OCI-LY1 (cell line): ENCODE data around the gene FILIP1.

Source experiments
- H2AFZ ChIP-seq: fragments of 200-600 bp; sonication (generic), shearing (Covaris generic); 2 replicates; pipeline ENCODE4 v1.6.0; 2014; ENCODE audit warnings: antibody characterized with exemption, mild to moderate bottlenecking, low read length
- H3F3A ChIP-seq: fragments of 200-600 bp; sonication (generic), shearing (Covaris generic); 2 replicates; pipeline ENCODE4 v1.6.0; 2014; ENCODE audit warnings: mild to moderate bottlenecking, antibody characterized with exemption, low read length, moderate library complexity; ENCODE audit not compliant: insufficient read depth
- H3K27ac ChIP-seq: fragments of 200-600 bp; sonication (generic); 2 replicates; pipeline ENCODE4 v1.5.1; 2014; ENCODE audit warnings: low read length, mixed run types, mild to moderate bottlenecking, low read depth; ENCODE audit not compliant: poor library complexity, severe bottlenecking
- H3K27me3 ChIP-seq: fragments of 200-600 bp; sonication (generic); 2 replicates; pipeline ENCODE4 v1.6.0; 2014; ENCODE audit warnings: antibody characterized with exemption, mild to moderate bottlenecking, low read length, moderate library complexity; ENCODE audit not compliant: insufficient read depth
- H3K36me3 ChIP-seq: fragments of 200-600 bp; sonication (generic); 2 replicates; pipeline ENCODE4 v1.6.1; 2014; ENCODE audit warnings: mild to moderate bottlenecking, antibody characterized with exemption, low read length, moderate library complexity, mixed read lengths; ENCODE audit not compliant: insufficient read depth
- H3K4me1 ChIP-seq: fragments of 200-600 bp; sonication (generic); 2 replicates; pipeline ENCODE4 v1.5.1; 2014; ENCODE audit warnings: mild to moderate bottlenecking, low read length, moderate library complexity; ENCODE audit not compliant: insufficient read depth, severe bottlenecking
- H3K4me2 ChIP-seq: fragments of 200-600 bp; sonication (generic), shearing (Covaris generic); 2 replicates; pipeline ENCODE4 v1.6.1; 2014; ENCODE audit warnings: low read length
- H3K4me3 ChIP-seq: fragments of 200-600 bp; sonication (generic); 2 replicates; pipeline ENCODE4 v1.5.1; 2014; ENCODE audit warnings: low read length, low read depth, mild to moderate bottlenecking, mixed read lengths; ENCODE audit not compliant: poor library complexity, severe bottlenecking
- H3K79me2 ChIP-seq: fragments of 200-600 bp; shearing (Covaris generic); 2 replicates; pipeline ENCODE4 v1.6.1; 2016; ENCODE audit warnings: mixed run types, low read length, mixed read lengths; ENCODE audit not compliant: insufficient read depth
- H3K9ac ChIP-seq: fragments of 200-600 bp; sonication (generic), shearing (Covaris generic); 2 replicates; pipeline ENCODE4 v1.6.1; 2014; ENCODE audit warnings: mild to moderate bottlenecking, low read length, mixed read lengths
- H3K9me2 ChIP-seq: fragments of 200-600 bp; sonication (generic), shearing (Covaris generic); 2 replicates; pipeline ENCODE4 v1.6.1; 2014; ENCODE audit warnings: low read depth, mild to moderate bottlenecking, low read length, mixed read lengths
- H3K9me3 ChIP-seq: fragments of 200-600 bp; shearing (Covaris generic); 2 replicates; pipeline ENCODE4 v1.6.1; 2014; ENCODE audit warnings: low read length, mixed read lengths
- H4K20me1 ChIP-seq: fragments of 200-600 bp; sonication (generic), shearing (Covaris generic); 2 replicates; pipeline ENCODE4 v1.6.0; 2016; ENCODE audit warnings: mild to moderate bottlenecking, low read length; ENCODE audit not compliant: insufficient read depth
- EZH2 ChIP-seq: fragments of 200-600 bp; sonication (generic), shearing (Covaris generic); IDR thresholded peaks from 2 replicates; pipeline ENCODE4 v1.8.0; 2017; ENCODE audit warnings: borderline replicate concordance, mixed run types, mild to moderate bottlenecking, antibody characterized with exemption, low read length, moderate library complexity, mixed read lengths
- TF ChIP-seq, protein P1 (sequence below): fragments of 200-600 bp; sonication (generic), shearing (Covaris generic); IDR thresholded peaks from 2 replicates; pipeline ENCODE4 v1.5.1; 2017; ENCODE audit warnings: mild to moderate bottlenecking, antibody characterized with exemption, low read length, moderate library complexity, mixed read lengths

Gene FILIP1

DNA sequence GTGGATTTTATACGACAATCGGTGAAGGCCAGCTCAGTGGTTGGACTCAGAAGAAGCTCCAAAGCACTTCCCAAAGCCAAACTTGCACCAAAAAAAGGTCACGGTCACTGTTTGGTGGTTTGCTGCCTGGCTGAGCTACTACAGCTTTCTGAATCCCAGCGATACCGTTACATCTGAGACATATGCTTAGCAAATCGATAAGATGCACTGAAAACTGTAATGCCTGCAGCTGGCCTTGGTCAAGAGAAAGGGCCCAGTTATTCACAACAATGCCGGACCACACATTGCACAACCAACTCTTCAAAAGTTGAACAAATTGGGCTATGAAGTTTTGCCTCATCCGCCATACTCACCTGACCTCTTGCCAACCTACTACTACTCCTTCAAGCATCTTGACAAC is 70.2 kb downstream of the FILIP1 start:
- H3K9me3 ChIP-seq = no peaks in the 10 kb centered on the region
- H3K27me3 ChIP-seq = no peaks in the 10 kb centered on the region
- H3K4me3 ChIP-seq = no peak overlapping the region
- no peaks in the 10 kb centered on the region for H3F3A ChIP-seq
- H2AFZ ChIP-seq = no peak overlapping the region
- no peak overlapping the region for H3K27ac ChIP-seq
- no peak overlapping the region for H3K4me2 ChIP-seq
- H4K20me1 ChIP-seq = no peaks in the 10 kb centered on the region
- no peaks in the 10 kb centered on the region for H3K4me1 ChIP-seq
- H3K79me2 ChIP-seq = no peaks in the 10 kb centered on the region
- no peaks in the 10 kb centered on the region for H3K36me3 ChIP-seq
- no peak overlapping the region for H3K9ac ChIP-seq
- no peak for TF ChIP-seq EZH2
- TF ChIP-seq, protein P1, sequence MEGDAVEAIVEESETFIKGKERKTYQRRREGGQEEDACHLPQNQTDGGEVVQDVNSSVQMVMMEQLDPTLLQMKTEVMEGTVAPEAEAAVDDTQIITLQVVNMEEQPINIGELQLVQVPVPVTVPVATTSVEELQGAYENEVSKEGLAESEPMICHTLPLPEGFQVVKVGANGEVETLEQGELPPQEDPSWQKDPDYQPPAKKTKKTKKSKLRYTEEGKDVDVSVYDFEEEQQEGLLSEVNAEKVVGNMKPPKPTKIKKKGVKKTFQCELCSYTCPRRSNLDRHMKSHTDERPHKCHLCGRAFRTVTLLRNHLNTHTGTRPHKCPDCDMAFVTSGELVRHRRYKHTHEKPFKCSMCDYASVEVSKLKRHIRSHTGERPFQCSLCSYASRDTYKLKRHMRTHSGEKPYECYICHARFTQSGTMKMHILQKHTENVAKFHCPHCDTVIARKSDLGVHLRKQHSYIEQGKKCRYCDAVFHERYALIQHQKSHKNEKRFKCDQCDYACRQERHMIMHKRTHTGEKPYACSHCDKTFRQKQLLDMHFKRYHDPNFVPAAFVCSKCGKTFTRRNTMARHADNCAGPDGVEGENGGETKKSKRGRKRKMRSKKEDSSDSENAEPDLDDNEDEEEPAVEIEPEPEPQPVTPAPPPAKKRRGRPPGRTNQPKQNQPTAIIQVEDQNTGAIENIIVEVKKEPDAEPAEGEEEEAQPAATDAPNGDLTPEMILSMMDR = no peak
- H3K9me2 ChIP-seq = no peaks in the 10 kb centered on the region

DNA sequence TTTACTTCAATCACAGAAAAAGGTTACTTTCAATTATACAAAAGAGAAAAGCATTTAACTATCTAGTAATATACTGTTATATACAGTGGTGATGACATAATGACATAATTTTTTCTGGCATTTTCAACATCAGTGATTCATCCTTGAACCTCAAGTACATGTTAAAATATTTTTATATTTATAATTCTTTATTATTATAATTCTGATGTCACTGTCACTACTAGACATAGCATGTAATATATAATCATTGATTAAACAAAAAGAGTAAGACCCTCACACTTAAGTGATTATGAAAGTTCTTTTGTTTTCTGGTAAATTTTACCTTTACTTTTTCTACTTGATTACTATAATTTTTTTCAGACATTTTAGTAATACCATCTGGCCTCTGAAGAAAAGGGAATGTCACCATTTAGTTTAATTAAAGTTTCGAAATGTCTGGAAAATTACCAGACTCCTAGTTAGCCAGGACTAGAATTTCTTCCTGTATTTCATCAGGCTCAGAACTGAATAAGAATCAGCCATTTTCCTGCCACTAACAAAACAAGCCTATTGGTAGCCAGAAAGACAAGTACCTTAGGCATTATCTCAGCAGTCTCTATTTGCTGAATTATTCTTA is 71.5 kb downstream of the FILIP1 start:
- Histone ChIP-seq H3K79me2 (no peaks in the 10 kb centered on the region), H3K36me3 (no peaks in the 10 kb centered on the region), H3K9me2 (no peaks in the 10 kb centered on the region), H3K9ac (no peak overlapping the region), H3K4me3 (no peak overlapping the region), H2AFZ (no peak overlapping the region), H3K27ac (no peak overlapping the region), H4K20me1 (no peaks in the 10 kb centered on the region), H3F3A (no peaks in the 10 kb centered on the region), H3K27me3 (no peaks in the 10 kb centered on the region), H3K4me2 (no peak overlapping the region), H3K4me1 (no peaks in the 10 kb centered on the region), H3K9me3 (no peaks in the 10 kb centered on the region)
- TF ChIP-seq EZH2 = no peak
- TF ChIP-seq, protein P1 = no peak

DNA sequence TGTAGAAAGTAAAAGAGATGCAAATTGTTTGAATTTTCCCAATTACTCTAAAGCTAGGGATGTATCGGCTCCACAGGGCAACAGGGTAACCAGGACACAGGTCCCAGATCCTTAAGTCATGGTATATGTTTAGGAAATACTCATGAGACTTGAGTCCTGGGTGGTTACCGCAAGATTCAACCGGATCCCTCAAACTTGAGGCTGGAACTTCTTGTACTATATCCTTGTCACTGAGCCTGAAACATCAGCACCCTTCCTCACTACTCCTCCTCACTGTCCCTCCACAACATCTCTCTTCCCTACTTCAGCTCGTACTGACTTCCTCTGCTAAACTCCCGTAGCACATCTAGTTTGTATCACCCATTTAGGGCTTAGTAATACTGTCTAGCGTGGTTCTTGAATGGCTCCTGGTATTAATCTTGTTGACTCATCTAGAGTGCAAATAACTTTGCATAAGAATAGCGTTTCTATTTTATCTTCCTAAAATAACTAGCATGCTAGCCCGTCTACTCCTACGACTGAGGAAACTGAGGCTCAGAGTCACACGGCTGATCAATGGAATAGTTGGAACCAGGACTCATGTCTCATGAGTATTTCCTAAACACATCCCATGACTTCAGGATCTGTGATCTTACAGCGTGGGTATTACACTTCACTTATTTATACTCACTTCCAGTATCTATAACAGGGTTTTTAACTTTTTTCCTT is 72.1 kb downstream of the FILIP1 start:
- H3K9me3 ChIP-seq = no peaks in the 10 kb centered on the region
- no peak overlapping the region for H3K4me3 ChIP-seq
- TF ChIP-seq, protein P1 = no peak
- no peak for TF ChIP-seq EZH2
- H3K36me3 ChIP-seq = no peaks in the 10 kb centered on the region
- H3K27me3 ChIP-seq = no peaks in the 10 kb centered on the region
- H3K79me2 ChIP-seq = no peaks in the 10 kb centered on the region
- no peaks in the 10 kb centered on the region for H4K20me1 ChIP-seq
- H3K27ac ChIP-seq = no peak overlapping the region
- H3K4me1 ChIP-seq = no peaks in the 10 kb centered on the region
- no peak overlapping the region for H2AFZ ChIP-seq
- H3K4me2 ChIP-seq = no peak overlapping the region
- H3K9ac ChIP-seq = no peak overlapping the region
- H3K9me2 ChIP-seq = no peaks in the 10 kb centered on the region
- no peaks in the 10 kb centered on the region for H3F3A ChIP-seq
